Stimulated activated CD4-positive, alpha-beta T cell treated with anti-CD3 and anti-CD28 coated beads, Interleukin-12 subunit alpha, Interleukin-12 subunit beta, amount 100 ng/mL, for 4 hours (primary cell): ENCODE measurements around the gene SEC14L6.

ENCODE experiments used
- DNase-seq: peaks from one replicate; pipeline ENCODE4 v3.0.0-alpha.2; 2020

Gene SEC14L6

GRCh38 chr22:30491381-30491780 is 55.2 kb downstream of the SEC14L6 start:
- no peak for DNase-seq

DNA sequence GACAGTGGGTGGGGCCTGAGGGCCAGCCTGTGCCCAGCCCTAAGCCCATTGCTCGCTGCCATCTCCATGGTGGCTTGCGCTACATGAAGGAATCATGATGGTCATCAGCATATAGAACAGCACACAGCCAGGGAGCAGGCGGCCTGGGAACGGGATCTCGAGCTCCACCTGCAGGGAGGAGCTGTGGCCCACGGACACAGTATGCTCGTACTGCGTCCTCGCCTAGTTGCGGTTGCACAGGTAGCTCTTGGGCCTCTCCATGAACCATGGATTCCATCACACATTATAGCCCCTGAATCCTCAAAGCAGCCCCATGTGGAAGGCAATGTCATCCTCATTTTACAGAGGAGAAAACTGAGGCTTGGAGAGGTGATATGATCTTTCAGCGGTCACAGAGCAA is 56.1 kb downstream of the SEC14L6 start:
- DNase-seq: no peak

DNA sequence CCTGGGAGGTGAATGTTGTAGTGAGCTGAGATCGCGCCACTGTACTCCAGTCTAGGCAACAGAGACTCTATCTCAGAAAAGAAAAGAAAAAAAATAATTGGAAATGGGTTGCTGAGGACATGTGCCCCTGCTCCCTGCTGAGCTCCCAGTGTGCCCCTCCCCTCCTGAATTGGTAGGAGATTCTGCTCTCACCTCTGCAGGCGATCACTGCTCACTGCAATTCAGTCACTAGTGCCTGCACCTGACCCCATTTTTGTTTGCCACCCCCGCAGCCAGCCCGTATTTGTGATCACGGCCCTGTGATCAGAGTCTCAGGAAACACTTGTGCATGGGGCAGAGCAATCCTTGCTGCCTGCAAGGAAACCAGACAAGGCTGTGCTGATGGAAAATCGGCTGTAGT is 58.4 kb downstream of the SEC14L6 start:
- no peak for DNase-seq

- DNase-seq: no peak
Measured at GRCh38 chr22:30486661-30487115, 59.9 kb downstream of the SEC14L6 start.

- no peak for DNase-seq
Measured at GRCh38 chr22:30486118-30486517, 60.4 kb downstream of the SEC14L6 start.

GRCh38 chr22:30485362-30485988 is 61.1 kb downstream of the SEC14L6 start:
- peak; percentile 69 for DNase-seq

- no peak for DNase-seq
Measured at GRCh38 chr22:30483169-30483568, 63.4 kb downstream of the SEC14L6 start.

- no peak for DNase-seq
Measured at GRCh38 chr22:30481711-30482110, 64.8 kb downstream of the SEC14L6 start.

- no peak for DNase-seq
Measured at GRCh38 chr22:30479981-30480380, 66.6 kb downstream of the SEC14L6 start.

DNA sequence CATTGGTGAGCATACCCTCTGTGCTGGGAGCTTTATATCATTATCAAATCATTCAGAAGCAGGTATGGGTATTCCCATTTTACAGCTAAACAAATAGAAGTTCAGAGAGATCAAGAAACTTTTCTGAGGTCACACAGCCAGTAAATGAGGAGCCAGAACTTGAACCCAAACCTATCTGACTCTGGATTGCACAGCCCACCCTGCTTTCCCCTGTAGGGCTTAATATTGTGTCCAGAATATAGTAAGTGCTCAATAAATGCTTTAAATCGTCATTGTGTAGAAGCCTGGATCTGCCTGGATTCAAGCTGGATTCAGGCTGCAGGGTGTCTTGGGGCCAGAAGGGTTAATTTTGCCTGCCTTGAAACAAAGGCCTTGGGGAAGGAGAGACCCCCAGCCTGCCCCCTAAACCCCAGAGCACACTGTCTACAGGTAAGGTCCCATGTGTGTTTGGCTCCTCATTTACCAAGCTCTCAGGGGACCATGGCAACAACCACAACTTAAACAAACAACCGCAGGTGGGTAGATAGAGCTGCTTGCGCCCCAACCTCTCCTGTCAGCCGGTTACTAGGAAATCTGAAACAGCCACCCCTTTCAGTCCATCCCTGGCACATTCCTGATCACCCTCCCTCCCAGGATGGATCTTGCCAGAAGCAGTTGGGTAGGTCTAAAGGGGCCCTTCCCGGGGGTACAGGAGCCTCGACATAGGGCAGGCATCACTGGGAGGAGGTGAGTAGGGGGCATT is 71.7 kb downstream of the SEC14L6 start:
- DNase-seq: no peak

GRCh38 chr22:30474121-30474520 is 72.4 kb downstream of the SEC14L6 start:
- DNase-seq: no peak

DNA sequence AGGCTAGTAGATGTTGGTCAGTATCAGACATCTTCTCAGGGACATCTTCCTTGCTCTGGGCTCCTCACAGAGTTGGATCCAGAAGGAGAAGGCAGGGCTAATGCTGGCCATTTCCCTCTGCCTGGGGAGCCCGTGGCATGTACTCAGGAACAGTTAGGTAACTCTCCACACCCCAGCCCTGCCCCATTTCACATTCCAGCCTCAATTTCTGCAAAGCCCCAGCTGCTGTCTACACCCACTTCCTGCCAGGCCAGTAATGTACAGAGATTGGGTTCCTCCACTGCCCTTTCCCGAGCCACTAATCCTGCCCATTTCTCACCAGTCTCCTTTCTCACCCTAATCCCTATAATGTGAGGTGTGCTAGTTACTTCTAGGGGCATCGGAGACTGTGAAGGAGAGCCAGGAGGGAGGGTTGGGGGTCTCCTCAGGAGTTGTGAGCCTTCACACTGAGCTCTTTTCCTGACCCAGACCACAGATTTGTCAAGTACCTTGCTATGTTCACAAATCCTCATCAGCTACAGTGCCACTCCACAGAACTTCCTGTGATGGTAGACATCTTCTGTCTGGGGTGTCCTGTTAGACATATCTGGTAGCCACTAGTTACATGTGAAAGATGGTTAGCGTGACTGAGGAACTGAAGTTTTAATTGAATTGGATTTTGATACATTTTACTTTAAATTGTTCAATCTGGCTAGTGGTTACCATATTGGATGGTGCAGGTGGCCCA is 73.4 kb downstream of the SEC14L6 start:
- DNase-seq: no peak
